Activated T-cell treated with anti-CD3 and anti-CD28 coated beads for 4 hours (primary cell): ENCODE results near the gene PDE2A.

Source experiments
- DNase-seq: peaks from one replicate; pipeline ENCODE4 v3.0.0-alpha.2; 2020

PDE2A gene

GRCh38 chr11:72534371-72535193 is 139.6 kb downstream of the PDE2A start:
- DNase-seq: no peak

- DNase-seq: no peak
Observed at GRCh38 chr11:72529068-72529467, 145.2 kb downstream of the PDE2A start.

- DNase-seq: no peak
Observed at GRCh38 chr11:72528121-72528520, 146.1 kb downstream of the PDE2A start.
